HG03108 (cell line): ENCODE measurements around the gene MLN.

Experiments
- ATAC-seq: cut with Tn5 transposase; IDR thresholded peaks from one replicate; pipeline ENCODE4 v1.9.1; 2021; ENCODE audit warnings: moderate library complexity; ENCODE audit not compliant: unreplicated experiment

MLN gene

GRCh38 chr6:33816911-33817310 lies 13.1 kb upstream of the MLN start:
- ATAC-seq: no peak

DNA sequence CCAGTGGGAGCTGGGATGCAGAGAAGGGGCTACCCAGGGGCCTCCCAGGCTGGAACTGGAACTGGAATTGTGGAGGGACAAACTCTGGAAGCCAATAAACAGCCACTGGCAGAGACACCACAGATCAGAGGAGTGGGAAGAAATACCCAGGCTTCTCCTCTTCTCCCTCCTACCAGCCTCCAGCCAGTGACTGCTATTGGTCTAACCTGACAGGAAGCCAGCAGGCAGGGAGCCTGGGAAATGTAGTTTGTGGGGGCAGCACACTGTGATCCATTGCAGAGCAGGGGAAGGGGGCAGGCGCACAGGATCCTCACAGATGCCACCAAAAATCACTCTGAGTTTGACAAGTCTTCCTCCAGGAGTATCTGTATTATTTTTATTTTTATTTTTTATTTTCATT lies 12.1 kb upstream of the MLN start:
- ATAC-seq: no peak

DNA sequence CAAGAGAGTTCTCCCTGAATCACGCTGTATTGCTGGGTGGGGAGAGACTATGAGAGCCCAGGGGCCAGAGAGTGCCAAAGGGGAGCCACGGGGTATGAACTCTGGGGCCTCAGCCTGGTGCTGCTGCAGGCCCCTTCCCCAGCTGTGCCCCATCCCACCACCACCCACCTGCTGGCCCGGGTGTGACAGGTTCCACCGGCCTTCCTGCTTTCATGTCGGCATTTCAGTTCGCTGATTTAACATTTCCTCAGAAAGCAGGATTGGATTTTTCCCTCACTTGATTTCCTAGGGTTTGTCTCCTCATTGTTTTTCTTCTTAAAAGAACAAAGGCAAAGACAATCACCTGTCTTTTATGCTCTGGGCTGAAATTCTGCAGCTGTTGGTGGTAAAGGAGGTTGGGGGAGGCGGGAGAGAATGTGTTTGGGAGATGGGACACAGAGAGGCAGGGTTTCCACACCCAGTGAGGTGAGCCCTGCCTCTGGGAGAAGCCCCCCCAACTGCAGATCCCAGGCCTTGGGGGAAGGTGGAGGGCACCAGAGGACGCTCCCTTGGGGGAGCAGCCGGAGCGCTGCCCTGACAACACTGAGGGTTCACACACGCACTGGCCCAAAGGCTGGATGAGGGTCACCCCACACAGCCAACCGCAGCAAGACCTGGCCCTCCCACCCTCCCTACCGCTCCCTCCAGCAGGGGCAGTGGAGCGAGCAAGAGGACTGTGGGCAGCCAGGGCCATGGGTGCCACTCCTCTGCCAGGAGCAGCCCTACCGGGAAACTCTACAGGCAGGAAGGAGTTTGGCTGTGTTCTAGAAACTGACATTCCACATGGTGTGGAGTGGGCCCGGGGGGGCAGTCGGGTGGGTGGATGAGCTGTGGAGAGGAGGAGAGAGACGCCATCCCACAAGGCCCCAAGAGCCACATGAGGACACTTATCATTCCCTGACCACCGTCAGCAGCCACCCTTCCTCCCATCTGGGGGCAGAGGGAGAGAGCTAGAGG lies 10.5 kb upstream of the MLN start:
- no peak for ATAC-seq

- no peak for ATAC-seq
These were observed 9.6 kb upstream of the MLN start for GRCh38 chr6:33813246-33813904.

GRCh38 chr6:33812669-33813068 lies 8.9 kb upstream of the MLN start:
- ATAC-seq: no peak

- no peak for ATAC-seq
These were observed 5.8 kb upstream of the MLN start for GRCh38 chr6:33809594-33809993.

GRCh38 chr6:33808641-33809180 lies 4.9 kb upstream of the MLN start:
- no peak for ATAC-seq

GRCh38 chr6:33807606-33808005 lies 3.8 kb upstream of the MLN start:
- no peak for ATAC-seq

GRCh38 chr6:33806841-33807240 lies 3.0 kb upstream of the MLN start:
- ATAC-seq: no peak

DNA sequence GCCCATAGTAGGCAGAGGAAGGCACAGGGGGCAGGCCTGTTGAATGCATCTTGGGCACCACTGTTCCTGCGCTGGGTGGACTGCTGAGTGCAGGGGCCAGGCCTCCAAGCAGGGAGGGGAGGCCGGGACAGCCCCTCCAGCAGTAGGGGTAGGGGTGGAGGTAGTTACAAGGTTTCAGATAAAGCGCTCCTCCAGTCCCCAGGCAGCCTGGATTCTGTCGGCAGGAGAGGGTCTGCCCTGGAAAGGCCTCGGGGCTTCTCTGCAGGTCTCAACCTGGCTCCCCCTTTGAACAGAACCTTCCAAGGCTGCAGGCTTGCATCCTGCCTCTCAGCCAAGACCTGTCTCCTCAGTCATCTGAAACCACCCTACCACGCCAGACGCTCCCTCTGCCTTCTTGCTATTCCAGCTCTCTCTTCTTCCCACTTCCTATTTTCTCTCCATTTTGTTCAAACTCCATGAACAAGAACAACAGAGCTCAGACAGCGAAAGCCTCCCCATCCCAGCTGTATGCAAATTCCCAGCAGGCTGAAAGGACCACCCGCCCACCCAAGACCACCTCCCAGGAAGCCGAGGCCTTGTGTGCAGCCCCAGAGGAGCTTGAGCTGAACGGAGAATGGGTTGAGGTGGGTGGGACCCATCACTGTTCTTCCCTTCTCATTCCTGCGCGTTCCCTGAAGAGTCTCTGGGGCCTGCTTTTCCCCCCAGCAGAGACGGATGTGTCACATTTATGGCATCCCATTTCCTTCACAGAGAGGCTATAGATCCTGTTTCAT lies 1.4 kb downstream of the MLN start:
- no peak for ATAC-seq

DNA sequence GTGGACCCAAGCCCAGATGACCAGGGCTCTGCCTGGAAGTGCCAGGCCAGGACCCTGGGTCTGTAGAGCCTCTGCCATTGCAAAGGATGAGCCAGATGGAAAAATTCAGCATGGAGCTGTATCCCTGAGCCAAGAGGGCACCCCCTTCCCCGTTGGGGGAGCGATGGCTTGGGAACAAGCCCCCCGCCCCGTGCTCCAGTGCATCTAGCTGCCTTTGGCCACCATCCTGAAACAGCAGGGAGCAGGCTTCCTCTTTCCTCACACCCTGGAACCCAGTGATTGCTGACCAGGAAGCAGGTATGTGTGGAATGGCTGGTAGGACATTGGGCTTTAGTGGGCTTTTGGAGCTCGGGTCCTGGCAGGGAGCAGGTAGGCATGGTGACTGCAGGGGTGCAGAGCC lies 2.2 kb downstream of the MLN start:
- no peak for ATAC-seq

DNA sequence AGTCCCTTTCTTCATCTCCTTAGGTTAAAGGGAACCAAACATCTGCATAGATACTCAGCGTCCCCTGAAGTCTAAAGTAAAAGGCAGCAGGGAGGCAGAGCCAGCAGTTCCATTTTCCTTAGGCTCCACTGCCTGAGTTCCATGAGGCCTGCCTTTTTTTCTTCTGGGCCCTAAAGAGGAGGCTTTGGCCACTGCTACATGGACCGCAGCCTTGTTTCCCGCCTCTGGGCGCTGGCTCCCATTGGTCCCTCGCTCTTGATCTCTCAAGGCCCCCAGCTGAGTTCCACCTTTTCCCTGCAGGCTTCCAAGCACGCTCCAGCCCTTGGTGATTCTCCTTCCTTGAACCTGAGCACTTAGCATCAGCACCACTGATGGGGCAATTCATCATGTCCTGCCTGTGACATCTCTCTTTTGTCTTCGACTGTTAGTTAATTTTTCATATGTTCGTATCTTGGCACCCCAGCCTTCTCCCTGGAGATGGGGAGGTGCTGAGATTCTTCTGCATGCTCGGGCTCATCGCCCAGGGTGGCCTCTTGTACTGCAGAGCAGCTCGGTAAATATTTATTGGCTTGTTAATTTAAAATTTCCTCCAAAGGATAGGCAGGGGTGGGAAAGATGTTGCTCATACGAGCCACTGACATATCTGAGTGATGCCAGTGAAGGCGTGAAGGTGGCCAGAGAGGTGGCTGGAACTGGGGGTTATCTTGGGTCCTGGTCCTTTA lies 3.4 kb downstream of the MLN start:
- no peak for ATAC-seq

- no peak for ATAC-seq
These were observed 4.2 kb downstream of the MLN start for GRCh38 chr6:33799454-33800113.

GRCh38 chr6:33798343-33798848 lies 5.4 kb downstream of the MLN start:
- ATAC-seq: no peak

- ATAC-seq: no peak
These were observed 6.0 kb downstream of the MLN start for GRCh38 chr6:33797626-33798342.

- no peak for ATAC-seq
These were observed 8.7 kb downstream of the MLN start for GRCh38 chr6:33794910-33795623.

DNA sequence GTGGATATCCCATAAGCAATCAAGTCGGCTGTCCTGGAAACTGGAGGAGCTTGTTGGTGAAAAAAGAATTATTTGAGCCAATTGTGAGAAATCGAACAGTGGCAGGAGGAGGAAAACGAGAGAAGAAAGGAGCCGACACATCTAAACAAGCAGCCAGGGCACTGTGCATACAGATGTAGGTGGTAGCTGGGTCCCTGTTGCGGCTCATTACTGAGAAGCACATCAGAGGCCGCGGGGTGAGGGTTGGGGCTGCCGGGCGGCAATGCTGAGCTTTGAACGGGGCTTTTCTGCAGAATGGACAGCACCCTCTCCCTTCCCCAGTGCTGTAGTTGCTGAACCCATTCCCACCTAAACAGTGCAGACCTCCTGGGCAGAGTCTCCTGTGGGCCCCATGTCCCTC lies 10.8 kb downstream of the MLN start:
- no peak for ATAC-seq

DNA sequence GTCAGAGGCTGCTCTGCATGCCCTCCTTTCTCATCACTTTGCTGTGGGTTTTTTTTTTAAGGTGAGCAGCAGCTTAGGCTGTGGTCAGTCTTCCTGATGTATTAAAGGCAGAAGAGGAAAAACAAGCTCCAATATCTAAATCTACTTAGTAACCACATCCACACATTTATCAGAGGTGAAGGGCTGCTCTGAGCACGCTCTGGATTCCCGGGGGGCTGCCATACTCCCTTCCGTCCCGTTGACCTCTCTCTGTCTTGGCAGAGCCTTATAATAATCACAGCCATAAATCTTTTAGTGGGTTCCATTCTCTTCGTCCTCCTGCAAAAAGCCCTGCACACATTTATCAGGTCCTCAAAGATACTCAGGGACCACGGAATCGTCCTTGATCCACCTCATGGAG lies 12.2 kb downstream of the MLN start:
- ATAC-seq: no peak

GRCh38 chr6:33790910-33791309 lies 12.9 kb downstream of the MLN start:
- no peak for ATAC-seq
